ENCODE measurements around the gene AHCTF1. TPM values are rescaled to one million over a fixed set of nuclear protein-coding genes. Genes with fewer than 3 reads are reported as not detected.

AHCTF1 gene
- total RNA-seq, 1 experiment from 2014 or later, result 42.3 TPM

GRCh38 chr1:246932366-246932700 is 585 bp upstream of the AHCTF1 start:
- Mint-ChIP-seq H3K4me3 (ENCODE audit: unreplicated experiment) (peak overlapping the region; percentile 95), H3K27ac (ENCODE audit: unreplicated experiment) (peak overlapping the region; percentile 95), H3K27me3 (ENCODE audit: insufficient read depth, unreplicated experiment) (no peaks in the 10 kb centered on the region), H3K36me3 (ENCODE audit: insufficient read depth, unreplicated experiment) (peaks cover 40% of the 10 kb centered on the region), H3K9me3 (ENCODE audit: unreplicated experiment) (no peaks in the 10 kb centered on the region), H3K4me1 (ENCODE audit: low read depth, unreplicated experiment) (peaks cover 7% of the 10 kb centered on the region)
- no peak for DNase-seq
- intact Hi-C loops (cut with micrococcal nuclease; ENCODE audit: unreplicated experiment), result loop anchor here (1.0 kb wide), 3 partner anchors 76 to 172 kb away; partner anchors contain the start of genes ZNF669, ZNF670 and ZNF695
- Histone ChIP-seq H3K4me3 (ENCODE audit: low read depth, low read length) (peak overlapping the region; percentile 95), H3K27me3 (replicated peaks; ENCODE audit: control insufficient read depth, insufficient read depth, low read length) (no peaks in the 10 kb centered on the region), H3K4me1 (peaks cover 10% of the 10 kb centered on the region), H3K36me3 (ENCODE audit: control insufficient read depth, insufficient read depth, low read length) (peaks cover 1% of the 10 kb centered on the region; the same call in 1 of the 2 replicates), H3K9me3 (no peaks in the 10 kb centered on the region)
- POLR2A ChIA-PET, result interaction anchor here (0.6 to 1.3 kb wide), 3 partner anchors 10 to 209 kb away, joined by 3 to 4 read pairs (median 4); partner anchors contain the start of gene SCCPDH
- TF ChIP-seq, protein P1, sequence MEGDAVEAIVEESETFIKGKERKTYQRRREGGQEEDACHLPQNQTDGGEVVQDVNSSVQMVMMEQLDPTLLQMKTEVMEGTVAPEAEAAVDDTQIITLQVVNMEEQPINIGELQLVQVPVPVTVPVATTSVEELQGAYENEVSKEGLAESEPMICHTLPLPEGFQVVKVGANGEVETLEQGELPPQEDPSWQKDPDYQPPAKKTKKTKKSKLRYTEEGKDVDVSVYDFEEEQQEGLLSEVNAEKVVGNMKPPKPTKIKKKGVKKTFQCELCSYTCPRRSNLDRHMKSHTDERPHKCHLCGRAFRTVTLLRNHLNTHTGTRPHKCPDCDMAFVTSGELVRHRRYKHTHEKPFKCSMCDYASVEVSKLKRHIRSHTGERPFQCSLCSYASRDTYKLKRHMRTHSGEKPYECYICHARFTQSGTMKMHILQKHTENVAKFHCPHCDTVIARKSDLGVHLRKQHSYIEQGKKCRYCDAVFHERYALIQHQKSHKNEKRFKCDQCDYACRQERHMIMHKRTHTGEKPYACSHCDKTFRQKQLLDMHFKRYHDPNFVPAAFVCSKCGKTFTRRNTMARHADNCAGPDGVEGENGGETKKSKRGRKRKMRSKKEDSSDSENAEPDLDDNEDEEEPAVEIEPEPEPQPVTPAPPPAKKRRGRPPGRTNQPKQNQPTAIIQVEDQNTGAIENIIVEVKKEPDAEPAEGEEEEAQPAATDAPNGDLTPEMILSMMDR (IDR thresholded peaks at IDR 0.05; ENCODE audit: insufficient read depth in 1 of 2, low read depth in 1 of 2, low read length in 1 of 2, severe bottlenecking in 1 of 2, unreplicated experiment in 1 of 2), result no peak
- CTCF ChIA-PET, result no interaction called here
- TSS peak; percentile 87 for BruUV-seq (replicated peaks)

- peaks cover 3% of the 10 kb centered on the region for H3K36me3 ChIP-seq (ENCODE audit: control insufficient read depth, insufficient read depth, low read length)
- Mint-ChIP-seq H3K4me3 (ENCODE audit: unreplicated experiment) (peak overlapping the region; percentile 95), H3K4me1 (ENCODE audit: low read depth, unreplicated experiment) (peaks cover 10% of the 10 kb centered on the region), H3K9me3 (ENCODE audit: unreplicated experiment) (no peaks in the 10 kb centered on the region), H3K27ac (ENCODE audit: unreplicated experiment) (peak overlapping the region; percentile 95), H3K27me3 (ENCODE audit: insufficient read depth, unreplicated experiment) (no peaks in the 10 kb centered on the region), H3K36me3 (ENCODE audit: insufficient read depth, unreplicated experiment) (peaks cover 53% of the 10 kb centered on the region)
- TF ChIP-seq, protein P1 (IDR thresholded peaks at IDR 0.05; ENCODE audit: insufficient read depth in 1 of 2, low read depth in 1 of 2, low read length in 1 of 2, severe bottlenecking in 1 of 2, unreplicated experiment in 1 of 2), result no peak
- ChIA-PET CTCF (no interaction called here), POLR2A (interaction anchor here (1.0 to 1.3 kb wide), 2 partner anchors 148 to 207 kb away, joined by 3 to 4 read pairs; partner anchors contain the start of genes SCCPDH and ZNF670)
- DNase-seq, result peak; percentile 52 to 59
- peak overlapping the region; percentile 95 for H3K4me3 ChIP-seq (ENCODE audit: low read depth, low read length)
- H3K9me3 ChIP-seq, result no peaks in the 10 kb centered on the region
- BruUV-seq (replicated peaks), result no TSS peak
- H3K4me1 ChIP-seq, result peaks cover 10% of the 10 kb centered on the region
- no peaks in the 10 kb centered on the region for H3K27me3 ChIP-seq (replicated peaks; ENCODE audit: control insufficient read depth, insufficient read depth, low read length)
- intact Hi-C loops (cut with micrococcal nuclease; ENCODE audit: unreplicated experiment), result no loop called here
These were observed 759 bp downstream of the AHCTF1 start for GRCh38 chr1:246930830-246931548.

GRCh38 chr1:246925997-246926626 is 5.6 kb downstream of the AHCTF1 start:
- Histone ChIP-seq H3K27me3 (replicated peaks; ENCODE audit: control insufficient read depth, insufficient read depth, low read length) (no peaks in the 10 kb centered on the region), H3K4me3 (ENCODE audit: low read depth, low read length) (no peak overlapping the region), H3K9me3 (no peaks in the 10 kb centered on the region), H3K4me1 (peaks cover 12% of the 10 kb centered on the region), H3K36me3 (ENCODE audit: control insufficient read depth, insufficient read depth, low read length) (peaks cover 3% of the 10 kb centered on the region)
- Mint-ChIP-seq H3K9me3 (ENCODE audit: unreplicated experiment) (no peaks in the 10 kb centered on the region), H3K27me3 (ENCODE audit: insufficient read depth, unreplicated experiment) (no peaks in the 10 kb centered on the region), H3K27ac (ENCODE audit: unreplicated experiment) (no peak overlapping the region), H3K36me3 (ENCODE audit: insufficient read depth, unreplicated experiment) (peaks cover 48% of the 10 kb centered on the region), H3K4me3 (ENCODE audit: unreplicated experiment) (no peak overlapping the region), H3K4me1 (ENCODE audit: low read depth, unreplicated experiment) (peaks cover 13% of the 10 kb centered on the region)
- no peak for DNase-seq
- TF ChIP-seq, protein P1 (IDR thresholded peaks at IDR 0.05; ENCODE audit: insufficient read depth in 1 of 2, low read depth in 1 of 2, low read length in 1 of 2, severe bottlenecking in 1 of 2, unreplicated experiment in 1 of 2), result no peak
- POLR2A ChIA-PET, result no interaction called here
- intact Hi-C loops (cut with micrococcal nuclease; ENCODE audit: unreplicated experiment), result no loop called here
- CTCF ChIA-PET, result no interaction called here
- no TSS peak for BruUV-seq (replicated peaks)

Measured in Caco-2 (cell line).